Measurements from ENCODE around the gene ZBTB7C.

ZBTB7C gene

GRCh38 chr18:48390641-48391040 lies 18.5 kb downstream of the ZBTB7C start:
- DNase-seq (ENCODE audit: low read depth in 2 of 2): no peak

- DNase-seq (ENCODE audit: low read depth in 2 of 2): no peak
Observed at GRCh38 chr18:48388478-48388877, 20.7 kb downstream of the ZBTB7C start.

- no peak for DNase-seq (ENCODE audit: low read depth in 2 of 2)
Observed at GRCh38 chr18:48387300-48387699, 21.9 kb downstream of the ZBTB7C start.

GRCh38 chr18:48385596-48385995 lies 23.6 kb downstream of the ZBTB7C start:
- DNase-seq (ENCODE audit: low read depth in 2 of 2): no peak

GRCh38 chr18:48376934-48377333 lies 32.2 kb downstream of the ZBTB7C start:
- no peak for DNase-seq (ENCODE audit: low read depth in 2 of 2)

- DNase-seq (ENCODE audit: low read depth in 2 of 2): no peak
Observed at GRCh38 chr18:48376406-48376805, 32.8 kb downstream of the ZBTB7C start.

- DNase-seq (ENCODE audit: low read depth in 2 of 2): no peak
Observed at GRCh38 chr18:48375150-48375800, 33.9 kb downstream of the ZBTB7C start.

GRCh38 chr18:48374423-48375149 lies 34.6 kb downstream of the ZBTB7C start:
- DNase-seq (ENCODE audit: low read depth in 2 of 2): no peak

- no peak for DNase-seq (ENCODE audit: low read depth in 2 of 2)
Observed at GRCh38 chr18:48371854-48372602, 37.2 kb downstream of the ZBTB7C start.

- no peak for DNase-seq (ENCODE audit: low read depth in 2 of 2)
Observed at GRCh38 chr18:48367557-48367956, 41.6 kb downstream of the ZBTB7C start.

- DNase-seq (ENCODE audit: low read depth in 2 of 2): no peak
Observed at GRCh38 chr18:48365965-48366364, 43.2 kb downstream of the ZBTB7C start.

GRCh38 chr18:48364146-48364545 lies 45.0 kb downstream of the ZBTB7C start:
- DNase-seq (ENCODE audit: low read depth in 2 of 2): no peak

- DNase-seq (ENCODE audit: low read depth in 2 of 2): no peak
Observed at GRCh38 chr18:48363175-48363574, 46.0 kb downstream of the ZBTB7C start.

GRCh38 chr18:48361801-48362200 lies 47.4 kb downstream of the ZBTB7C start:
- no peak for DNase-seq (ENCODE audit: low read depth in 2 of 2)

- DNase-seq (ENCODE audit: low read depth in 2 of 2): no peak
Observed at GRCh38 chr18:48360376-48361021, 48.7 kb downstream of the ZBTB7C start.

- DNase-seq (ENCODE audit: low read depth in 2 of 2): no peak
Observed at GRCh38 chr18:48359626-48360025, 49.6 kb downstream of the ZBTB7C start.

GRCh38 chr18:48358868-48359267 lies 50.3 kb downstream of the ZBTB7C start:
- no peak for DNase-seq (ENCODE audit: low read depth in 2 of 2)

GRCh38 chr18:48356909-48357631 lies 52.1 kb downstream of the ZBTB7C start:
- no peak for DNase-seq (ENCODE audit: low read depth in 2 of 2)

GRCh38 chr18:48356151-48356745 lies 52.9 kb downstream of the ZBTB7C start:
- DNase-seq (ENCODE audit: low read depth in 2 of 2): no peak

- DNase-seq (ENCODE audit: low read depth in 2 of 2): no peak
Observed at GRCh38 chr18:48355276-48356115, 53.7 kb downstream of the ZBTB7C start.
